ENCODE measurements around the gene PDE4D. TPM values are rescaled to one million over a fixed set of nuclear protein-coding genes. Genes with fewer than 3 reads are reported as not detected.

The PDE4D gene
- total and polyA plus RNA-seq, 11 donors: 5.2 to 68.3 (median 42.1) TPM

- ATAC-seq: no peak
Observed at GRCh38 chr5:59540366-59540765, 353.2 kb downstream of the PDE4D start.

GRCh38 chr5:59538750-59539121 is 354.8 kb downstream of the PDE4D start:
- intact Hi-C loops (cut with DNase I): no loop called here
- no peaks in the 10 kb centered on the region for H3K27me3 ChIP-seq
- H3K36me3 ChIP-seq: no peaks in the 10 kb centered on the region
- DNase-seq: no peak
- H3K4me1 ChIP-seq: peaks cover 0 to 23% (median 8%) of the 10 kb centered on the region in 12 donors
- no peak for ATAC-seq
- H3K4me3 ChIP-seq: no peak overlapping the region
- H3K27ac ChIP-seq: no peak overlapping the region
- TF ChIP-seq CTCF (IDR thresholded peaks at IDR 0.05): no peak
- no peak for TF ChIP-seq POLR2A (IDR thresholded peaks at IDR 0.05)
- H3K9me3 ChIP-seq: no peaks in the 10 kb centered on the region

More at GRCh38 chr5:59540366-59540765, 353.2 kb downstream of the PDE4D start:
- Histone ChIP-seq H3K36me3 (no peaks in the 10 kb centered on the region), H3K9me3 (no peaks in the 10 kb centered on the region), H3K4me1 (peaks cover 0 to 31% (median 13%) of the 10 kb centered on the region in 12 donors), H3K27me3 (no peaks in the 10 kb centered on the region), H3K27ac (no peak overlapping the region), H3K4me3 (no peak overlapping the region)
- intact Hi-C loops (cut with DNase I): no loop called here
- no peak for DNase-seq
- TF ChIP-seq POLR2A (IDR thresholded peaks at IDR 0.05) (no peak), CTCF (IDR thresholded peaks at IDR 0.05) (no peak)
- 75 to 88% (median 79%) methylated on average over 2 of the region's 2 CpGs for whole genome bisulfite sequencing, 4 donors

GRCh38 chr5:59537961-59538749 is 355.4 kb downstream of the PDE4D start:
- Histone ChIP-seq H3K9me3 (no peaks in the 10 kb centered on the region), H3K4me1 (peaks cover 0 to 18% (median 4%) of the 10 kb centered on the region in 12 donors), H3K4me3 (no peak overlapping the region), H3K27ac (no peak overlapping the region), H3K27me3 (no peaks in the 10 kb centered on the region), H3K36me3 (no peaks in the 10 kb centered on the region)
- DNase-seq: no peak
- 79 to 90% (median 85%) methylated on average over 6 of the region's 6 CpGs for WGBS, 4 donors
- ATAC-seq: no peak
- intact Hi-C loops (cut with DNase I): no loop called here
- TF ChIP-seq POLR2A (IDR thresholded peaks at IDR 0.05): no peak
- no peak for TF ChIP-seq CTCF (IDR thresholded peaks at IDR 0.05)

GRCh38 chr5:59536875-59537274 is 356.7 kb downstream of the PDE4D start:
- H3K27me3 ChIP-seq: no peaks in the 10 kb centered on the region
- no peaks in the 10 kb centered on the region for H3K36me3 ChIP-seq
- 92 to 98% (median 96%) methylated on average over 2 of the region's 2 CpGs for WGBS, 4 donors
- no peak for TF ChIP-seq CTCF (IDR thresholded peaks at IDR 0.05)
- TF ChIP-seq POLR2A (IDR thresholded peaks at IDR 0.05): no peak
- intact Hi-C loops (cut with DNase I): no loop called here
- no peak overlapping the region for H3K27ac ChIP-seq
- no peak for ATAC-seq
- peaks cover 0 to 5% (median 0%) of the 10 kb centered on the region in 12 donors for H3K4me1 ChIP-seq
- no peaks in the 10 kb centered on the region for H3K9me3 ChIP-seq
- no peak for DNase-seq
- H3K4me3 ChIP-seq: no peak overlapping the region

Measured in heart left ventricle (tissue), 16 donors.